B cell (primary cell): Measurements from ENCODE around the gene SEMA4D. TPM values are rescaled to one million over a fixed set of nuclear protein-coding genes. Genes with fewer than 3 reads are reported as not detected.

Source experiments
- ATAC-seq: fragments of 200-7000 bp; cut with Tn5 transposase; one replicate; pipeline ENCODE4 v1.10.0; 2021; ENCODE audit warnings: low read depth, mild to moderate bottlenecking, moderate number of reproducible peaks, moderate library complexity
- CTCF ChIA-PET: fragments of 350-600 bp; sonication (Branson Sonifier 250); formaldehyde crosslinking; loops from one replicate; lab custom pipeline; 2021; ENCODE audit warnings: antibody characterized with exemption, inconsistent platforms; lab: Charles Lee
- POLR2A ChIA-PET: fragments of 350-600 bp; sonication (Branson Sonifier 250); formaldehyde crosslinking; loops from one replicate; lab custom pipeline; 2021; ENCODE audit warnings: antibody characterized with exemption; lab: Charles Lee
- DNase-seq: peaks from one replicate; pipeline ENCODE4 v3.0.0; 2013
- H2AFZ ChIP-seq: 2 replicates; pipeline ENCODE4 v1.6.1; 2012; ENCODE audit warnings: mild to moderate bottlenecking, low read depth, low read length; ENCODE audit not compliant: insufficient read depth, poor library complexity, severe bottlenecking
- H3K27ac ChIP-seq, 2 donors: 1 replicate in 1 of 2; 2 replicates in 1 of 2; pipeline ENCODE4 v1.5.1; 2012 to 2013; ENCODE audit warnings: low read length in 2 of 2, mild to moderate bottlenecking in 2 of 2, moderate library complexity in 1 of 2
- H3K27me3 ChIP-seq, 4 experiments: fragments of 200-600 bp in 1 of 4; sonication (generic) in 1 of 4; replicated peaks in 1 of 4; 1 replicate in 2 of 4; 2 replicates in 2 of 4; pipeline versions ENCODE4 v1.6.1 to v1.7.0; 2013 to 2016; ENCODE audit warnings: low read length in 3 of 4, mild to moderate bottlenecking in 2 of 4, mixed read lengths in 1 of 4, moderate library complexity in 1 of 4; ENCODE audit not compliant: insufficient read depth in 4 of 4, control insufficient read depth in 3 of 4; ENCODE audit errors: control extremely low read depth in 1 of 4
- H3K36me3 ChIP-seq, 2 experiments: replicated peaks in 1 of 2; 1 replicate in 1 of 2; 2 replicates in 1 of 2; pipeline versions ENCODE4 v1.6.1 to v1.7.1; 2013; ENCODE audit warnings: low read length in 1 of 2; ENCODE audit not compliant: insufficient read depth in 2 of 2, control insufficient read depth in 1 of 2; ENCODE audit errors: control extremely low read depth in 1 of 2, extremely low read depth in 1 of 2
- H3K4me1 ChIP-seq, 2 donors: fragments of 200-600 bp in 1 of 2; sonication (generic) in 1 of 2; 1 replicate in 1 of 2; 2 replicates in 1 of 2; pipeline versions ENCODE4 v1.5.1 to v1.6.1; 2013 to 2017; ENCODE audit warnings: low read length in 2 of 2; ENCODE audit not compliant: control insufficient read depth in 2 of 2, insufficient read depth in 2 of 2
- H3K4me2 ChIP-seq: replicated peaks from 2 replicates; pipeline ENCODE3; 2012; ENCODE audit warnings: mild to moderate bottlenecking, low read depth, low read length; ENCODE audit not compliant: poor library complexity, severe bottlenecking
- H3K4me3 ChIP-seq, 5 experiments: fragments of 200-600 bp in 1 of 5; sonication (generic) in 1 of 5; 1 replicate in 3 of 5; 2 replicates in 2 of 5; pipeline versions ENCODE4 v1.5.1 to v1.7.0; 2011 to 2016; ENCODE audit warnings: low read length in 4 of 5, mild to moderate bottlenecking in 4 of 5, low read depth in 2 of 5, control low read depth in 1 of 5, moderate library complexity in 1 of 5; ENCODE audit not compliant: insufficient read depth in 1 of 5; ENCODE audit errors: control extremely low read depth in 1 of 5, extremely low read depth in 1 of 5
- H3K79me2 ChIP-seq: fragments of 200-600 bp; sonication (generic); one replicate; pipeline ENCODE4 v1.6.0; 2016; ENCODE audit warnings: low read length; ENCODE audit not compliant: control insufficient read depth, insufficient read depth
- H3K9ac ChIP-seq: fragments of 200-600 bp; sonication (generic); 2 replicates; pipeline ENCODE4 v1.6.1; 2017; ENCODE audit warnings: mild to moderate bottlenecking, low read length, moderate library complexity
- H3K9me3 ChIP-seq, 3 donors: one replicate each; pipeline versions ENCODE4 v1.6.1 to v1.7.1; 2013; ENCODE audit warnings: low read length in 2 of 3; ENCODE audit not compliant: control insufficient read depth in 2 of 3, insufficient read depth in 1 of 3; ENCODE audit errors: control extremely low read depth in 1 of 3
- H4K20me1 ChIP-seq: 2 replicates; pipeline ENCODE4 v1.6.0; 2012; ENCODE audit warnings: mild to moderate bottlenecking, low read length; ENCODE audit not compliant: insufficient read depth, control insufficient read depth, poor library complexity, severe bottlenecking
- H3K27ac Mint-ChIP-seq: one replicate; pipeline ENCODE4 v1.8.0; 2021; ENCODE audit warnings: mixed read lengths
- H3K27me3 Mint-ChIP-seq: one replicate; pipeline ENCODE4 v1.8.0; 2021; ENCODE audit warnings: mixed read lengths
- H3K4me1 Mint-ChIP-seq: one replicate; pipeline ENCODE4 v1.8.0; 2021; ENCODE audit warnings: mixed read lengths
- H3K4me3 Mint-ChIP-seq: one replicate; pipeline ENCODE4 v1.8.0; 2021; ENCODE audit warnings: mixed read lengths
- H3K9me3 Mint-ChIP-seq: one replicate; pipeline ENCODE4 v1.8.0; 2022; ENCODE audit warnings: mixed read lengths; ENCODE audit not compliant: insufficient read depth
- CTCF ChIP-seq: fragments of 200-600 bp; IDR thresholded peaks from one replicate; pipeline ENCODE4 v1.8.0; 2022; ENCODE audit warnings: antibody characterized with exemption, mild to moderate bottlenecking
- EZH2 ChIP-seq: IDR thresholded peaks from 2 replicates; pipeline ENCODE4 v1.6.1; 2012; ENCODE audit warnings: borderline replicate concordance, low read depth, mild to moderate bottlenecking, moderate library complexity, low read length; ENCODE audit not compliant: insufficient read depth, poor library complexity, severe bottlenecking
- WGBS: methylation state at CpG from one replicate; pipeline ENCODE4 v1.1.5; 2013; ENCODE audit warnings: missing lambda C conversion rate; ENCODE audit not compliant: insufficient coverage; 5-methylcytosine and 5-hydroxymethylcytosine counted together
- intact Hi-C: fragments of 100-400 bp; cut with micrococcal nuclease; formaldehyde crosslinking; loops from one replicate; pipeline ENCODE4 v1.10.0; 2022
- polyA plus RNA-seq: library from polyadenylated mRNA; depleted of rRNA; stranded (reverse); fragments of >200 nt; gene quantifications from 2 replicates; pipeline ENCODE4 v1.2.3, GENCODE V29; 2012
- total RNA-seq, 2 donors: library from RNA; stranded (reverse); fragments of 120-200 nt in 1 of 2; gene quantifications; 1 replicate in 1 of 2; 2 replicates in 1 of 2; pipeline versions ENCODE4 v1.2.3 to v1.2.4, GENCODE V29; 2013 to 2022

SEMA4D gene
- total and polyA plus RNA-seq, 2 donors (not counting 1 experiment from before 2014, with no cell fraction given): 53.6 to 231 TPM

- Histone ChIP-seq H3K4me1 (peaks cover 0 to 10% of the 10 kb centered on the region in 2 donors), H2AFZ (no peak overlapping the region), H4K20me1 (no peaks in the 10 kb centered on the region), H3K9me3 (no peaks in the 10 kb centered on the region), H3K27ac (no peak overlapping the region), H3K27me3 (no peaks in the 10 kb centered on the region), H3K4me3 (no peak overlapping the region), H3K79me2 (peaks cover 24% of the 10 kb centered on the region), H3K4me2 (no peak overlapping the region), H3K9ac (no peak overlapping the region), H3K36me3 (peaks cover 6 to 96% of the 10 kb centered on the region in 2 experiments)
- Mint-ChIP-seq H3K4me3 (no peak overlapping the region), H3K27ac (no peak overlapping the region), H3K9me3 (no peaks in the 10 kb centered on the region), H3K27me3 (no peaks in the 10 kb centered on the region), H3K4me1 (peaks cover 9% of the 10 kb centered on the region)
- intact Hi-C loops: no loop called here
- TF ChIP-seq EZH2 (no peak), CTCF (no peak)
- WGBS: 98% methylated on average over 9 of the region's 10 CpGs
- ChIA-PET POLR2A (no interaction called here), CTCF (interaction anchor here (3.3 to 3.4 kb wide), 2 partner anchors 159 kb away, joined by 16 to 18 read pairs; no protein-coding TSS in a partner anchor)
- ATAC-seq (no peak), DNase-seq (no peak)
Measured at GRCh38 chr9:89390068-89390555, 107.8 kb downstream of the SEMA4D start.

- Mint-ChIP-seq H3K27ac (peak overlapping the region; percentile 15), H3K4me1 (peaks cover 11% of the 10 kb centered on the region), H3K27me3 (no peaks in the 10 kb centered on the region), H3K4me3 (no peak overlapping the region), H3K9me3 (no peaks in the 10 kb centered on the region)
- H3K36me3 ChIP-seq: peaks cover 6 to 98% of the 10 kb centered on the region in 2 experiments
- no peaks in the 10 kb centered on the region for H3K9me3 ChIP-seq
- H2AFZ ChIP-seq: no peak overlapping the region
- ChIA-PET POLR2A (no interaction called here), CTCF (interaction anchor here (0.6 to 3.3 kb wide), 2 partner anchors 14 to 160 kb away, joined by 3 to 16 read pairs; no protein-coding TSS in a partner anchor)
- intact Hi-C loops: no loop called here
- TF ChIP-seq CTCF: no peak
- no peak for TF ChIP-seq EZH2
- DNase-seq (no peak), ATAC-seq (no peak)
- H3K4me3 ChIP-seq: no peak overlapping the region
- whole genome bisulfite sequencing: 94% methylated on average over 12 of the region's 12 CpGs
- no peak overlapping the region for H3K4me2 ChIP-seq
- H4K20me1 ChIP-seq: no peaks in the 10 kb centered on the region
- H3K27me3 ChIP-seq: no peaks in the 10 kb centered on the region
- peaks cover 0 to 10% of the 10 kb centered on the region in 2 donors for H3K4me1 ChIP-seq
- H3K27ac ChIP-seq: no peak overlapping the region
- no peak overlapping the region for H3K9ac ChIP-seq
- H3K79me2 ChIP-seq: peaks cover 13% of the 10 kb centered on the region
Measured at GRCh38 chr9:89388868-89389177, 109.1 kb downstream of the SEMA4D start.
